RWPE1 (cell line): Measurements from ENCODE around the gene PML.

Source experiments
- CTCF ChIA-PET: fragments of 350-600 bp; sonication (Branson Sonifier 250); formaldehyde crosslinking; extraction: SDS; loops from one replicate; lab custom pipeline; 2021; lab: Yijun Ruan, JAX
- POLR2A ChIA-PET: fragments of 400-600 bp; formaldehyde crosslinking; extraction: SDS; loops from one replicate; lab custom pipeline; 2020; ENCODE audit warnings: antibody characterized with exemption; ENCODE audit not compliant: low non-redundant PET; lab: Yijun Ruan, JAX
- DNase-seq: peaks from one replicate; pipeline ENCODE4 v3.0.0; 2012; ENCODE audit warnings: low spot score
- H3K27ac ChIP-seq: fragments of 450-650 bp; 2 replicates; pipeline ENCODE4 v1.5.1; 2017
- CTCF ChIP-seq: fragments of 450-650 bp; conservative IDR thresholded peaks from 2 replicates; pipeline ENCODE4 v1.5.1; 2017; ENCODE audit warnings: low read depth, mild to moderate bottlenecking

The PML gene

GRCh38 chr15:73996939-73997338 lies 2.4 kb downstream of the PML start:
- TF ChIP-seq CTCF: no peak
- ChIA-PET CTCF (no interaction called here), POLR2A (no interaction called here)
- no peak for DNase-seq
- H3K27ac ChIP-seq: no peak overlapping the region

GRCh38 chr15:73997986-73998385 lies 3.5 kb downstream of the PML start:
- ChIA-PET CTCF (interaction anchor here (0.7 kb wide), 1 partner anchor 10 kb away, joined by 3 read pairs; no protein-coding TSS in a partner anchor), POLR2A (no interaction called here)
- no peak for DNase-seq
- peak overlapping the region; percentile 14 for H3K27ac ChIP-seq
- no peak for TF ChIP-seq CTCF

DNA sequence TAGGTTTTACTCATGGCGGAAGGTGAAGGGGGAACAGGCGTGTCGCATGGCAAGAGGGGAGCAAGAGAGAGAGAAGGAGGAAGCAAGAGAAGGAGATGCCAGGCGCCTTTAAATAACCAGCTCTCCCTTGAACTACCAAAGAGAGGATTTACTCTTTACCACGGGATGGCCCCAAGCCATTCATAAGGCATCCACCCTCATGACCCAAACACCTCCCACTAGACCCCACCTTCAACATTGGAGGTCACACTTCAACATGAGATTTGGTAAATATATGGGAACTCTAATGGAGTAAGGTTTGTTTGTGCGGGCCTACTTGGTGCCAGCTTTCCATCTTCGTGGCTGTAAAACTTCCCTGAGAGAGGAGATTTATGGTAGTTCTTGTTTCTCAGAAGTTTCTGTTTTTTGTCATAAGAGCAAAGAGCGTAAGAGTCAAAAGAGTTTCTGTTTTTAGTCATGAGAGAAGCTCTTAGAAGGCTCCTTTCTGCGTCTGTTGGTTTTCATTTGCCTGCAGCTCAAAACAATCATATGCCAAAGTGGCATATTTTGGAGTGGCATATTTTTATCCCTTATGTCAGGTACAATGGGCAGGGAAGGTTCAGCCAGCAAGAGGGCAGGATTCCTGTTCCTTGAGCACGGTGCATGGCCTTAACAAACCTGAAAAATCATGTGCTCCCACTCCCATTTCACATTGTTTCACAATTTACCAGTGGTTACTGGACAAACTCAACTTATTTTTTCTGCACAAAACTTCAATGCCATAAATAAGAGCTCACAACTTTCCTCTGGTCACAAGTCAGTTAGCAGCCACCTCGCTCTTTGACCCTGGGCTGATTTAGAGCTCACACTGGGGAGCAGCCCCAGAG lies 12.5 kb downstream of the PML start:
- no peak overlapping the region for H3K27ac ChIP-seq
- ChIA-PET CTCF (interaction anchor here (0.6 to 0.7 kb wide), 3 partner anchors 35 to 96 kb away, joined by 3 to 5 read pairs (median 4); no protein-coding TSS in a partner anchor), POLR2A (no interaction called here)
- TF ChIP-seq CTCF: no peak
- no peak for DNase-seq

GRCh38 chr15:74007820-74008371 lies 13.4 kb downstream of the PML start:
- POLR2A ChIA-PET: no interaction called here
- TF ChIP-seq CTCF: no peak
- DNase-seq: no peak
- CTCF ChIA-PET: interaction anchor here (0.6 kb wide), 1 partner anchor 37 kb away, joined by 4 read pairs; no protein-coding TSS in a partner anchor
- H3K27ac ChIP-seq: no peak overlapping the region

DNA sequence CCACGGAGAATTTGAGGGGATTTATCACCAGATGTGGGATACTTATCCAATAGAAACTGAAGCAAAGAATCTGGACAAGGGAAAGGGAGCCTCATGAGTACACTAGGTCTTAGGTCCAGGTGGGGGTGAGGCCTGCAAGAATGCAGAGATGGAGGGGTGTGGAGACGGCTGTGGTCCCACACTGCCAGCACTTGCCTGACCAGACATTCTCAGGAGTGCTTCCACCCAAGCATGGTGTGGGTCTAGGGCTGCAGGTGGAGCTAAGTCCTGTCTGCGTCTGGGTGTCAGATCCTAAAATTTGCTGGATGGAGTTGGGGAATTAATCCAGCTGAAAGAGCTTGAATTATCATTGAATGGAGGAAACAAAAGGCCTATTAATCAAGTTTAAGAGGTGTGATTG lies 14.4 kb downstream of the PML start:
- ChIA-PET POLR2A (no interaction called here), CTCF (no interaction called here)
- DNase-seq: no peak
- no peak overlapping the region for H3K27ac ChIP-seq
- no peak for TF ChIP-seq CTCF

- no peak for TF ChIP-seq CTCF
- no peak for DNase-seq
- CTCF ChIA-PET: interaction anchor here (0.7 kb wide), 1 partner anchor 17 kb away, joined by 4 read pairs; no protein-coding TSS in a partner anchor
- H3K27ac ChIP-seq: no peak overlapping the region
- POLR2A ChIA-PET: no interaction called here
Observed at GRCh38 chr15:74010929-74011540, 16.5 kb downstream of the PML start.
